Measurements from ENCODE around the gene CXCL16.

DNA sequence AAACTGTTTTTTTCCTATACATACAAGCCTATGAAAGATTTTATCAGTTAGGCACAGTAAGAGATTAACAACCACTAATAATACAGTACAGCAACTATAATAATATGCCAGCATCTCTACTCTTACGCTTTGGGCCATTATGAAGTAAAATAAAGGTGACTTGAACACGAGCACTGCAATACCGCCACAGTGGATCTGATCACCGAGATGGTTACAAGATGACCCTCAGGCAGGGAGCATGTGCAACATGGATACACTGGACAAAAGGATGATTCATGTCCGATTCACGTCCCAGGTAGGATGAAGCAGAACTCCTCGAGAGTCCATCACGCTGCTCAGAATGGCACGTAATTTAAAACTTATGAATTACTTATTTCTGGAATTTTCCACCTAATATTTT is 46.3 kb downstream of the CXCL16 start:
- TF ChIP-seq EP300 (IDR thresholded peaks at IDR 0.05) (no peak), CTCF (IDR thresholded peaks at IDR 0.05) (no peak)
